Stimulated activated CD8-positive, alpha-beta memory T cell treated with anti-CD3 and anti-CD28 coated beads, Interleukin-2, amount 100 ng/mL, for 48 hours (primary cell): ENCODE results near the gene KLK5.

Experiments
- DNase-seq, 2 donors: peaks; one replicate each; pipeline ENCODE4 v3.0.0-alpha.2; 2020; ENCODE audit warnings: low read depth in 2 of 2

The KLK5 gene

DNA sequence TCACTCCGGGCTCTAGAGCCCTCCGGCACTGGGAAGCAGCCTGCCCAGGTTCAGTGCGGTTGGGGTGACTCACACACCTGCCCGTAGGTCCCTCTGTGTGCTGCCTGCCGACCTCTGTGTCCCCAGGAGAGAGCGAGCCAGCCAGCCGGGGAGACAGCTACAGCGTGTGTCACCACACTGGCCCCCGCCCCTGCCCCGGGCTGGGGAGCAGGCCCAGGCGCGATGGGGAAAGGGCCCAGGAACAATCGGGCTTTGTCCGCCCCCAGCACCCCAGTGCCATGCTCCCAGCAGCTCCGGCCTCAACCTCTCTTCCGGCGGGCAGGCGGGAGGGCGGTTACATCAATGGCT lies 16.5 kb upstream of the KLK5 start, which contains the start of gene KLK6:
Gene KLK6 (minus strand): TSS at position 179 of the 348 bp plus-strand sequence. CDS start 1,487 bp downstream, outside the sequence.
- no peak for DNase-seq

GRCh38 chr19:50968716-50969412 lies 16.0 kb upstream of the KLK5 start:
- no peak for DNase-seq

DNA sequence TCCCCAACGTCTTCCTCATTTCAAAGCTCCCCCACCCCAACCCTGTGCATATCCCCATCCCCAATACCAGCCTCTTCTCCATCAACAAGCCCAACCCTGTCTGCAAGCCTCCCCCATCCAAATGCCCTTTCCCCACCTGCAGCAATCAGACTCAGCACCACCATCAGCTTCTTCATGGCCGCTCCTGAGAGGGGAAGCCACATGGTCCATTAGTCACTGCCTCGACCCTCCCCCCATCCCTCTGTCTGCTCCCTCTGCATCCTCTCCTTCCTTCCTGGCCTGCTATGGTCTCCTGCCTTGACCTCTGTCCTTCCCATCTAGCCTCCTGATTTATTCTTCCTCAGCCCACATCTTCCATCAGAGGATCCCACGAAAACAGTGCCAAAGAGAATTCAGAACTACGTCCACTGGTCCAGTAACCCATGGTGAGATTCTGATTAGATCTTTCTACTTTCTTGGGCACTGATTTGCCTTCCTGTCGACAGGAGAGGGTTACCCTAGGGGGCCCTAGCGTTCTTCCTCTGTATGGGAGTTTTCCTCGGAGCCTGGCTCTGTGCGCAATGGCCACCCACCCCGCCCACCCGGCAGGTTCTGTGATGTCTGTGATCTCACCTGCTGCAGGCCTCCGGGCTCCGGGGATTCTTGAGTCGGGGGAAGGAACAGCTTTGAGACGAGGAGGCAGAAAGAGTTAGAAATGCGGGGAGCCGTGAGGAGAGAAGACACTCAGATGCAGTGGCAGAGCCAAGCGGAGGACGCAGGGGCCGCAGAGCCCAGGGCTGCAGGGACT lies 15.3 kb upstream of the KLK5 start:
- no peak for DNase-seq

GRCh38 chr19:50964266-50964665 lies 11.4 kb upstream of the KLK5 start:
- no peak for DNase-seq

DNA sequence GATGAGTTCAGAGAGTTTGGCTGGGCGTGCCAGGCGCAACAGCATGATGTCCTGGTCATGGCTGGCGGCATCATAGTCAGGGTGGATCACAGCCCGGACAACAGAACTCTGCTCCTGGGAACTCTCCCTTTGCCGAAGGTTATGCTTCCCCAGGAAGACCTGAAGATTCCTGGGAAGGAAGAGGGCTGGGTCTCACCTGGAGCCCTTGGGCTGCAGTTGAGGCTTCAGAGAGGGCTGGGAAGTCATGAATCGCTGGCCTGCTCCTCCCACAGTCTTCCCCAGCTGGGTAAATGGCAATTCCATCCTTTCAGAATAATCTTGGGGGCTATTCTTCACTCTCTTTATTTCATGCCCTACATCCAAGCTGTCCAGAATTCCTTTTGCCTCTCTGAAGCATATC lies 10.5 kb upstream of the KLK5 start:
- DNase-seq, result no peak

DNA sequence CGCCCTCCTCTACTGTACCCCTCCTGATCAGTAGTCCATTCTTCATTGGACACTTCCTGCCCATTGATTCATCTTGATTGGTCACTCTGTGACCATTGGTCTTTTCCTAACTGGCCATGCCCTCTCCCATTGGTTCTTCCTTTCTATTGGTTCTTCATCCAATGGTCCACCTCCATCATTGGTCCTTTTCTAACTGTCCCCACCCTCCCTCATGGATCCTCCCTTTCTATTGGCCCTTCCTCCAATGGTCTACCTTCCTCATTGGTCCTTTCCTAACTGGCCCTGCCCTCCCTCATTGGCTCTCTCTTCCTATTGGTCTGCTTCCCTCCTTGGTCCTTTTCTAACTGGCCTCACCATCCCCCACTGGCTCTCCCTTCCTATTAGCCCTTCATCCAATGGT lies 9.4 kb upstream of the KLK5 start:
- no peak for DNase-seq

- DNase-seq, result no peak
These were observed 7.1 kb upstream of the KLK5 start for GRCh38 chr19:50959731-50960500.

GRCh38 chr19:50957587-50957986 lies 4.7 kb upstream of the KLK5 start:
- DNase-seq, result no peak

- DNase-seq, result no peak
These were observed 3.0 kb downstream of the KLK5 start for GRCh38 chr19:50949861-50950260.

- no peak for DNase-seq
These were observed 5.7 kb downstream of the KLK5 start for GRCh38 chr19:50947123-50947522.

DNA sequence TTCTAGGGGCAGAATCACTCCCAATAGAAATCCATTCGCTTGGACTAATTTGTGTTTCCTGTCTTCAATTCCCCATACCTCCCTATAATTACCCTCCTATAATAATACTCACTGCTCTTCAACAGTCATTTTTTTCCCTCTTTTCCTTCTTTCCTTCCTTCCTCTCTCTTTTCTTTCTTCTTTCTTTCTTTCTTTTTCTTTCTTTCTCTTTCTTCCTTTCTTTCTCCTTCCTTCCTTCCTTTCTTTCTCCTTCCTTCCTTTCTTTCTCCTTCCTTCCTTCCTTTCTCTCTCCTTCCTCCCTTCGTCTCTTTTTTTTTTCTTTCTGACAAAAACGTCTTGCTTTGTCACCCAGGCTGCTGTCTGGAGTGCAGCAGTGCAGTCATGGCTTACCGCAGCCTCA lies 8.0 kb downstream of the KLK5 start:
- DNase-seq, result no peak

DNA sequence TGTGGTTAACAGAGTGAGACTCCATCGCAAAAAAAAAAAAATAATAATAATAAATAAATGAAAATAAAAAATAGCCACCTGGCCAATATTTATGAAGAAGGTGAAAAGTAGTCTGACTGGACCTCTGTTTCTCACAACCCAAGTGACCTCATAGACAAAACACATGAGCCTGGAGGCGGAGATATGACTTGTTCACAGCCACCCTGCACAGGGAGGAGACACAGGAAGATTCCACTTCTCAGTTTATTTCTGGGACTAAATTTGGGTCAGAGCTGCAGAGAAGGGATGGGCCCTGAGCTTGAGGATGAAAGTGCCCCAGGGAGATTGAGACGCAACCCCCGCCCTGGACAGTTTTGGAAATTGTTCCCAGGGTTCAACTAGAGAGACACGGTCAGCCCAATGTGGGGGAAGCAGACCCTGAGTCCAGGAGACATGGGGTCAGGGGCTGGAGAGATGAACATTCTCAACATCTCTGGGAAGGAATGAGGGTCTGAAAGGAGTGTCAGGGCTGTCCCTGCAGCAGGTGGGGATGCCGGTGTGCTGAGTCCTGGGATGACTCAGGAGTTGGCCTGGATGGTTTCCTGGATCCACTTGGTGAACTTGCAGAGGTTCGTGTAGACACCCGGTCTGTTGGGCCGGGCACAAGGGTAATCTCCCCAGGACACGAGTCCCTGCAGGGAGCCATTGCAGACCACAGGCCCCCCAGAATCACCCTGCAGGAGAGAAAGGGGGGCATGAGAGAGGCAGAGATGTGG lies 9.6 kb downstream of the KLK5 start:
- no peak for DNase-seq

DNA sequence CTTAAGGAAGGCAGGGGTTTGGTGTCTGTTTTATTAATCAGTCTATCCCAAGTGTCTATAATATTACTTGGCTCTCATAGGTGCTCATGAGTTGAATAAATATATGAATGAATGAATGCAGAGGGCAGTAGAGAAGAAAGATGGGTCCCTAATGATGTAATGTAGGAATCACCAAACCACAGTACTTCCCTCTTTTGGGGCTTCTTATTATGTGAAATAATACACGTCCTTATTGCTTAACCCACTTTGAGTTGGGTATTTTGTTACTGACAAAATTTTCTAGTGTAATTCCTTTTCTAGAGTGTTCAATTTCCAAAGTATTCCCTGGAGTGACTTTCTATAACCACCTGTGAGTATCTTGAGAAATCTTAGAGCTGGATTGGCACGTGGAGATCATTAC lies 13.2 kb downstream of the KLK5 start:
- no peak for DNase-seq

DNA sequence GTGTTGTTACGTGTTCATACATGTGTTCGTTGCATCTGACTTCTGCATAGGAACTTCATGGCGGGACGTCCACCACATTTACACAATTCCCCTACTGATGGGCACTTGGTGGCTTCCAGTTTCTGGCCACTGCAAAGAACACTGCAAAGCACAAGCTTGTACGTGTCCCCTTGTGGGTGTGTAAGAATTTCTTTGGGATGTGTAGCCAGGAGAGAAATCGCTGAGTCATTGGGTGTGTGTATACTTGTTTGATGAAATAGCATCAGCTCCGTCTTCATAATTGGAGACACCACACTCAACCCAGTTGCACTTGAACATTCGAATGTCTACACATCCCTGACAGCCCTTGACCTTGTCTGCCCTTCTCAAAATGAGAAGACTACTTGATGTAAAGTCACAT lies 19.2 kb downstream of the KLK5 start:
- no peak for DNase-seq

- no peak for DNase-seq
These were observed 20.2 kb downstream of the KLK5 start for GRCh38 chr19:50932690-50933083.

DNA sequence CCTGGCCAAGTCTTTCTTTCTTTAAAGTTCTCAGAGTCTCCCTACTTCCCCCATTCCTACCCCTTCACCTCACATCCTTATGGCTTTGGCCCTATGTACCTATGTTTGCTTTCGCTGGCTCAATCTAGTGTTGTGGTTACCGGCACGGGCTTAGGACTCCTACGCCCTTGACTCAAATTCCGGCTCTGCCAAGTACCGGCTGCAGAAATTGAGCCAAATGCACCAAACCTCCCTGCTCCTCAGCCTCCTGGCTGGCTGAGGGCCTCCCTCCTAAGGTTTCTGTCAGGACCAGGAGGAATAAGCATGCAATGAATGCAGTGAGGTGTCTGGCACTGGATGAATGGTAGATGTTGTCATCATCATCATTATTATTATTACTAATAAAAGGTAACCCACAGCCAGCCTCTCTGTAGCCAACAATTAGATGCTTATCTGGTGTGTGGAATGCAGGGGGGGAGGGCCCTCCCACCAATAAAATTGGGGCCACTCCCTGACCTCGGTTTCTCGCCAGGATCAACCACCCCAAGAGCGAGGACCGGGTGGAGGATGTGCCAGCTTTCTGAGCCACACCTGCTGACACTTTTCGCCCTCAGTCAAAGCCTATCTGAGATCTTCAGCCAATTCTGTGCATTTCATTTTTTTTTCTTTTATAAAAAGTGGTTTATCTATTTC lies 20.7 kb downstream of the KLK5 start:
- DNase-seq, result no peak

DNA sequence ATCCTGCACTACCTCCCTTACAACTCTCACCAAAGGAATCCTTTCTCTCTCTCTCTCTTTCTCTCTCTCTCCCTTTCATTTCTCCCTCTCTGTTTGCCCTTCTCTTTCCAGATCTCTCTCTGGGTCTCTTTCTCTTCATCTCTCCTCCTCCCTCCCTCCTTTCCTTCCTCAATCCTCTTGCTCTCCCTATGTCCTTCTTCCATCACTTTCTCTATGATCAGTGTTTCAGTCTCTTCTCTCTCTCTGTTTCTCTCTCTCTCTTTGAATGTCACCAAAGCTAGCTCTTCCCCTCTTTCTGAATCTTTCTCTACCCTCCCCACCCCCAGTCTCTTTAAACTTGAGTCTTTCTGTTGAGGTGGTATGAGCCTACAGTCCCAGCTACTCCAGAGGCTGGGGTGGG lies 21.8 kb downstream of the KLK5 start:
- no peak for DNase-seq

DNA sequence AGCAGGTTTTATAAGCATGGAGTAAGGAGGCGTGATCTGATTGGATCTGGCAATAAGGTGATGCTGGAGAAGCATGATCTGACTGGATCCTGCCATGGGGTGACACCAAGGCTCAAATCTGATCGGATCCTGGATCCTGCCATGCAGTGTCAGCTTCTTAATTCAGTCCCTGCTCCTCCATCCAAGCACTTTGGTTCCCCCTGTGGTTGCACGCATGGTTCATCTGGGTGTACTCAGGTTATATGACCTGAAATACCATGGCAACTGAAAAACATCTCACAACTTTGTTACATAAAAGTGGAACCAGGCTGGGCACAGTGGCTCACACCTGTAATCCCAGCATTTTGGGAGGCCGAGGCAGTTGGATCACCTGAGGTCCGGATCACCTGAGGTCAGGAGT lies 24.0 kb downstream of the KLK5 start:
- no peak for DNase-seq

DNA sequence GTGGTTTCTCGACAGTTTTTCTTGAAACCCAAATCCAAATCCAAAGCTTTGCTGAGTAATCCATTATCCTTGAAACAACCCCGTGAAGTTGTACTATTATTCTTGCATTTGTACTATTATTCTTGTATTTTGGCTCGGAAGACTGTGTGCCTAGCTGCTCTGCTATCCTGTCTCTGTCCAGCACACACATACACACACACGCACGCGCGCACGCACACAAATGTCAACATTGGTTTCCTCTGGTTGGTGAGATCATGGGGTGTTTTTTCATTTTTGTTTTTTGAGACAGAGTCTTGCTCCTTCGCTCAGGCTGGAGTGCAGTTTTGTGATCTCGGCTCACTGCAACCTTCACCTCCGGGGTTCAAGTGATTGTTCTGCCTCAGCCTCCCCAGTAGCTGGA lies 26.7 kb downstream of the KLK5 start:
- no peak for DNase-seq

- no peak for DNase-seq
These were observed 27.1 kb downstream of the KLK5 start for GRCh38 chr19:50925734-50926133.

DNA sequence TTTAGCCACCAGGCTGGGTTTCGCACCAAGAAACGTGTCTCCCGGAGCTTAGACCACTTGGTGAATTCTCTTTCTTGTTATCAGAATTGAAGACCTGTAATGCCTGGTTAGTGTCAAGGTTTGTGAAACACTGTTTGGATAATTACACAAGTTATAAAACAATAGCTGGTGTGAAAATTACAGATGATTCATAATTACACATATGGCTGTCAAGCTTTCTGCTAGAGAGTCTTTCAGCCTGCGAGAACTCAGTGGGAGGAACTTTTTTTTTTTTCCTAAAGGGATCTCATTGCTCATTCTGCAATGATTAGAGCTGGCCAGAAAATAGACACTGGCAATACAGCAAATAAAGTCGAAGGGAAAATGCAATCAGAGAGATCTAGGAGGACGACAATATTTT lies 28.3 kb downstream of the KLK5 start:
- DNase-seq, result no peak
